HUDEP-2 (cell line): ENCODE results near the gene PRKG1.

Experiments
- DNase-seq, 76 experiments: peaks; one replicate each; lab custom pipeline; 2025; ENCODE audit not compliant: unreplicated experiment in 76 of 76; lab: John Stamatoyannopoulos, UW

PRKG1 gene

GRCh38 chr10:51892313-51892712 is 818.0 kb downstream of the PRKG1 start:
- no peak for DNase-seq

- DNase-seq, result peak in 12 of 76 experiments; percentile 1 to 40 (median 3)
These were observed 818.8 kb downstream of the PRKG1 start for GRCh38 chr10:51892965-51893658.

- DNase-seq, result no peak
These were observed 820.7 kb downstream of the PRKG1 start for GRCh38 chr10:51894771-51895578.

- no peak for DNase-seq
These were observed 822.6 kb downstream of the PRKG1 start for GRCh38 chr10:51896849-51897248.

- DNase-seq, result no peak
These were observed 823.3 kb downstream of the PRKG1 start for GRCh38 chr10:51897560-51897959.

- no peak for DNase-seq
These were observed 825.9 kb downstream of the PRKG1 start for GRCh38 chr10:51900180-51900579.

GRCh38 chr10:51903675-51904074 is 829.4 kb downstream of the PRKG1 start:
- DNase-seq, result no peak

GRCh38 chr10:51905032-51905431 is 830.7 kb downstream of the PRKG1 start:
- DNase-seq, result no peak

GRCh38 chr10:51907361-51907760 is 833.1 kb downstream of the PRKG1 start:
- no peak for DNase-seq

GRCh38 chr10:51910189-51910588 is 835.9 kb downstream of the PRKG1 start:
- no peak for DNase-seq

GRCh38 chr10:51910596-51910995 is 836.3 kb downstream of the PRKG1 start:
- DNase-seq, result no peak

- no peak for DNase-seq
These were observed 837.4 kb downstream of the PRKG1 start for GRCh38 chr10:51911723-51912122.

- DNase-seq, result no peak
These were observed 840.8 kb downstream of the PRKG1 start for GRCh38 chr10:51915031-51915542.

GRCh38 chr10:51918440-51918839 is 844.2 kb downstream of the PRKG1 start:
- DNase-seq, result no peak

GRCh38 chr10:51918884-51919325 is 844.6 kb downstream of the PRKG1 start:
- no peak for DNase-seq

GRCh38 chr10:51920672-51921071 is 846.4 kb downstream of the PRKG1 start:
- DNase-seq, result no peak

GRCh38 chr10:51924359-51924758 is 850.1 kb downstream of the PRKG1 start:
- no peak for DNase-seq

- no peak for DNase-seq
These were observed 852.0 kb downstream of the PRKG1 start for GRCh38 chr10:51926337-51926736.

- DNase-seq, result no peak
These were observed 853.9 kb downstream of the PRKG1 start for GRCh38 chr10:51928162-51928561.

- no peak for DNase-seq
These were observed 858.2 kb downstream of the PRKG1 start for GRCh38 chr10:51932530-51932929.

- no peak for DNase-seq
These were observed 860.1 kb downstream of the PRKG1 start for GRCh38 chr10:51934373-51934772.

GRCh38 chr10:51935341-51935740 is 861.1 kb downstream of the PRKG1 start:
- no peak for DNase-seq
